UCSD-AML1 (cell line): ENCODE results near the gene TTC3.
"Not testable (repeated sequence)": the region's sequence is repeated elsewhere in the genome, so short reads cannot be mapped to it uniquely, and the experiment has no call there.

Experiments used
- DNase-seq: peaks from one replicate; lab custom pipeline; 2025; ENCODE audit not compliant: unreplicated experiment; lab: John Stamatoyannopoulos, UW

Gene TTC3, protein sequence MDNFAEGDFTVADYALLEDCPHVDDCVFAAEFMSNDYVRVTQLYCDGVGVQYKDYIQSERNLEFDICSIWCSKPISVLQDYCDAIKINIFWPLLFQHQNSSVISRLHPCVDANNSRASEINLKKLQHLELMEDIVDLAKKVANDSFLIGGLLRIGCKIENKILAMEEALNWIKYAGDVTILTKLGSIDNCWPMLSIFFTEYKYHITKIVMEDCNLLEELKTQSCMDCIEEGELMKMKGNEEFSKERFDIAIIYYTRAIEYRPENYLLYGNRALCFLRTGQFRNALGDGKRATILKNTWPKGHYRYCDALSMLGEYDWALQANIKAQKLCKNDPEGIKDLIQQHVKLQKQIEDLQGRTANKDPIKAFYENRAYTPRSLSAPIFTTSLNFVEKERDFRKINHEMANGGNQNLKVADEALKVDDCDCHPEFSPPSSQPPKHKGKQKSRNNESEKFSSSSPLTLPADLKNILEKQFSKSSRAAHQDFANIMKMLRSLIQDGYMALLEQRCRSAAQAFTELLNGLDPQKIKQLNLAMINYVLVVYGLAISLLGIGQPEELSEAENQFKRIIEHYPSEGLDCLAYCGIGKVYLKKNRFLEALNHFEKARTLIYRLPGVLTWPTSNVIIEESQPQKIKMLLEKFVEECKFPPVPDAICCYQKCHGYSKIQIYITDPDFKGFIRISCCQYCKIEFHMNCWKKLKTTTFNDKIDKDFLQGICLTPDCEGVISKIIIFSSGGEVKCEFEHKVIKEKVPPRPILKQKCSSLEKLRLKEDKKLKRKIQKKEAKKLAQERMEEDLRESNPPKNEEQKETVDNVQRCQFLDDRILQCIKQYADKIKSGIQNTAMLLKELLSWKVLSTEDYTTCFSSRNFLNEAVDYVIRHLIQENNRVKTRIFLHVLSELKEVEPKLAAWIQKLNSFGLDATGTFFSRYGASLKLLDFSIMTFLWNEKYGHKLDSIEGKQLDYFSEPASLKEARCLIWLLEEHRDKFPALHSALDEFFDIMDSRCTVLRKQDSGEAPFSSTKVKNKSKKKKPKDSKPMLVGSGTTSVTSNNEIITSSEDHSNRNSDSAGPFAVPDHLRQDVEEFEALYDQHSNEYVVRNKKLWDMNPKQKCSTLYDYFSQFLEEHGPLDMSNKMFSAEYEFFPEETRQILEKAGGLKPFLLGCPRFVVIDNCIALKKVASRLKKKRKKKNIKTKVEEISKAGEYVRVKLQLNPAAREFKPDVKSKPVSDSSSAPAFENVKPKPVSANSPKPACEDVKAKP (N-terminal part only)

DNA sequence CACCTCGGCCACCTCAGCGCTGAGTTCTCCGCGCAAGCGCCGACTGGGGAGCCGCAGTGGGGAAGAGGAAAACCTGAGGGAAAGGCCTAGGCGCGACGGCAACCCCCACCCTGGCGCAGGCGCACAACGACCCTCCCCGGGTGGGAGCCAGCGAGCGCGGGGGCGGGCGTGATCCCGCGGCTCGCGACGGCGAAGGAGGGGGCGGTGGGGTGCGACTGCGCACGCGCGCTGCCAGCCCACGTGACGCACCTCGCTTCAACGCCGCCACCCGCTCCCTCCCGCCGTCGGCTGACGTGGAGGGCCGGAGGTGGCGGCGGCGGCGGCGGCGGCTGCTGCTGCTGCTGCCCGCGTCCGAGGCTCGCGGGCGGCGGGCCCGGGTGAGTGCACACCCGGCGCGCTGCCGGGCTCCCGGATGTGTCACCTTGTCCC is at the start of gene TTC3, which contains the start of gene PIGP:
TTC3 (plus strand) TSS at position 267 of the 429 bp plus-strand sequence. CDS start 14,004 bp downstream, outside the sequence.
PIGP (minus strand) TSS at position 84 of the 429 bp plus-strand sequence. CDS start 556 bp downstream, outside the sequence.
- peak; percentile 98 for DNase-seq

DNA sequence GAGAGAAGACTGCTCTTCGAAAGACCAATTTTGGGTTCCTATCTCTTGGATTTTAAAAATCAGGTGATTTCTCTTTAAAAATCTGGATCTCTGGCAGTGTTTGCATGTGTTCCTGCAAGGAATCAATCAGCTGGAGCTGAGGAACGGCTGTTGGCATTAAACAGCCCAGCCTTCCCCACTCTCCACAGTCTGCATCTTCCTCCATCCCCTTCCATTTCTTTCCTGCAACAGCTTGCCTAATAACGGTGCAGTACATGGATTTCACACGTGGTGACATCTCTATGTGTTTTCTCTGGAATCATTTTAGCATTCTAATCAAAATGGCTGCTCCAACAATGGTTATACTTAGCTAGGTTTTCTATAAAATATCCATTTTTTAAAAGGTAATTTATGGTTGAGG is 46.6 kb upstream of the TTC3 start:
- DNase-seq: no peak

DNA sequence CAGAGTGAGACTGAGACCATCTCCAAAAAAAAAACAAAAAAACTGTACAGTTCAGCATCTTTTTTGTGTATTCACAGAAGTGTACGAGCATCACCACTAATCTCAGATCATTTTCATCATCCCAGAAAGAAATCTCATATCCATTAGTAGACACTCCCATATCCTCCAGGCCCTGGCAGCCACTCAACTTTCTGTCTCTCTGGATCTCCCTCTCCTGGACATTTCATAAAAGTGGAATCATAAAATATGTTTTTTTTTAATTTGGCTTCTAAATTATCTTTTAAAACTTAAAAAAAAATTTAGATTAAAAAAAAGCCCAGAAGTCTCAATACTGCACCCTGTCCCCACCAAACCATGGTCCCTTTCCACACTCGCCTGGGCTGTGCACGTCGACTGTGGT is 44.5 kb upstream of the TTC3 start:
- no peak for DNase-seq

DNA sequence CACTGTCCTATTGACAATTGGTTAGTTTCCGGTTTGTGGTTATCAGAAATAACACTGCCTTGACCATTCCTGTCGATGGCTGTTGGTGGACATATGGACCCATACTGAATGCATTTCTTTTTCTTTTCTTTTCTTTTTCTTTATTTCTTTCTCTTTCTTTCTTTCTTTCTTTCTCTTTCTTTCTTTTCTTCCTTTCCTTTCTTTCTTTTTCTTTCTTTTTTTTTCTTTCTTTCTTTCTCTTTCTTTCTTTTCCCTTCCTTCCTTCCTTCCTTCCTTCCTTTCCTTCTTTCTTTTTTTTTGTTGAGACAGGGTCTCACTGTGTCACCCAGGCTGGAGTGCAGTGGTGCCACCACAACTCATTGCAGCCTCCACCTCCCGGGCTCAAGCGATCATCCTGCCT is 42.2 kb upstream of the TTC3 start:
- DNase-seq: no peak

DNA sequence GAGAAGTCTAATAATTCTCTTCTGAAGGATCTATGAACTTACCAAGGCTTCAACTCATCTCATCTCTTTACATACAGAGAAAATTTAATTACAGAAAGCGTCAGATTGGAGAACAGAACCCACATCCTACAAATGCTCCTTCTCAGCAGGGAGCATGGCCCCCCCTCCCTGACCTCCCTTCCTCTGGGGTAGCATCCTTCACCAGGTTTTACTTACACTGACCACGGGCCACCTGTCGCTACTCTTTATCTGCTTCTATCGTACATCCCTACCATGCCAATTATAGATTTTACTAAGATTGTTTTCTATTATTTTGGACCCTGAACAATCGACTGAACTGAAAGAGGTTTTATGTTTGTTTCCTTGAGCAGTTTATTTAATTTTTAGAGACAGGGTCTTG is 40.8 kb upstream of the TTC3 start:
- DNase-seq: no peak

DNA sequence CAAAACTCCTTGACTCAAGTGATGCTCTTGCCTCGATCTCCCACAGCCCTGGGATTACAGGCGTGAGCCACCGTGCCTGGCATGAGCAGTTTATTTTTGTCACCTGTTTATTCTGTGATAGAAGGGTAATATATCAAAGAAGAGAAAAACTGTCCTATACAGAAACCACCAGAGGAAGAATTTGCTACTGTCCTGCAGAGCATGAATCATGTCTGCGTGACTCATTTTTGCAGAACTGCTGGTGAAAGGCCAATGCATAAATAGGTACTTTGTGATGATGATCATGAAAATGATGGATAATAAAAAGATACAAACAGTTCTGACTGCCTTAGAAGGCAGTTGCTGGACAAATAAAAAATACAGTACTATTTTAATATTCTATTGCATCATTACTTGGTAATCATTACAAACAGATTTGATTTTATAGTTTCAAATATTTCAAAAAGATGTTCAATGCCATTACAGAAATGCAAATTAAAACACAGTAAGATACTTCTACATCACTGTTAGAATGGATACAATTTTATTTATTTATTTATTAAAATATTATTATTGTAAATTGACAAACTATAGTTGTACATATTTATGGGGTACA is 40.1 kb upstream of the TTC3 start:
- DNase-seq: no peak

DNA sequence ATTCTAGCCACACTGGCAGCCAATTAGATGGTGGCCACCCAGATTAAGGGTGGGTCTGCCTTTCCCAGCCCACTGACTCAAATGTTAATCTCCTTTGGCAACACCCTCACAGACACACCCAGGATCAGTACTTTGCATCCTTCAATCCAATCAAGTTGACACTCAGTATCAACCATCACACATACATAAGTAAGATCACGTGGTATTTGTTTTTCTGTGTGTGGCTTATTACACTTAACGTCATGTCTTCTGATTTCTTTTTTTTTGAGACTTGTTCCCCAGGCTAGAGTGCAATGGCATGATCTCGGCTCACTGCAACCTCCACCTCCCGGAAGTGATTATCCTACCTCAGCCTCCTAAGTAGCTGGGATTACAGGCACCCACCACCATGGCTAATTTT is 38.7 kb upstream of the TTC3 start:
- not testable (repeated sequence) for DNase-seq

DNA sequence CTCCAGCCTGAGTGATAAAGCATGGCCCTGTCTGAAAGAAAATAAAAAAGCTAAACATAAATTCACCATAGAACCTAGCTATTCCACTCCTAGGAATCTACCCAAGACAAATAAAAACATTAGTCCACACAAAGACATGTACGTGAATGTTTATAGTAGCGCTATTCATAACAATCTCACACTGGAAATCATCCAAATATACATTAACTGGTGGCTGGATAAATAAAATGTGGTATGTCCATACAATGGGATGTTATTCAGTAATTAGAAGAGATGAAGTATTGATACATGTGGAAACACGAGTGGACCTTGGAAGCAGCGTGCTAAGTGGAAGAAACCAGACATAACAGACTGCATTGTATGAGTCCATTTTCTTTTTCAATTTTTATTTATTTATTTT is 36.9 kb upstream of the TTC3 start:
- DNase-seq: no peak

DNA sequence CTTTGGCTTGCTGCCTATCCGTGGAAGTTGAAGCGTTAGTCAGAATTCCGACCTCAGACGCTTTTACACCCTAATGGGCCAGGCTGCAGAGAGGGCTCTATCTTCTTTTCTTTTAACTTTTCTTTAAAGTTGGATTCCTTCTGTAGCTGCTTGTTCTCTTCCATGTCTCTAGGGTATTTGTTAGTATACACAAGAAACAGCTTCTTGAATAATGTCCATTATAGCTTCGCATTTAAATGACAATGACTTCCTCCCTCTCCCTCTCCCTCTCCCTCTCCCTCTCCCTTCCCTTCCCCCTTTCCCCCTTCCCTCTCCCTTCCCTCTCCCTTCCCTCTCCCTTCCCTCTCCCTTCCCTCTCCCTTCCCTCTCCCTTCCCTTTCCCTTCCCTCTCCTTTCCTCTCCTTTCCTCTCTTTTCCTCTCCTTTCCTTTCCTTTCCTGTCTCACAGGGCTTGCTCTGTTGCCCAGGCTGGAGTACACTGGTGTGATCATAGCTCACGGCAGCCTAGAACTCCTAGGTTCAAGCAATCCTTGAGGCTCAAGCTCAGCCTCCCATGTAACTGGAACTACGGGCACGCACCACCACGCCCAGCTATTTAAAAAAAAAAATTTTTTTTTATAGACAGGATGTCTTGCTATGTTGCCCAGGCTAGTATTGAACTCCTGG is 33.5 kb upstream of the TTC3 start:
- no peak for DNase-seq

DNA sequence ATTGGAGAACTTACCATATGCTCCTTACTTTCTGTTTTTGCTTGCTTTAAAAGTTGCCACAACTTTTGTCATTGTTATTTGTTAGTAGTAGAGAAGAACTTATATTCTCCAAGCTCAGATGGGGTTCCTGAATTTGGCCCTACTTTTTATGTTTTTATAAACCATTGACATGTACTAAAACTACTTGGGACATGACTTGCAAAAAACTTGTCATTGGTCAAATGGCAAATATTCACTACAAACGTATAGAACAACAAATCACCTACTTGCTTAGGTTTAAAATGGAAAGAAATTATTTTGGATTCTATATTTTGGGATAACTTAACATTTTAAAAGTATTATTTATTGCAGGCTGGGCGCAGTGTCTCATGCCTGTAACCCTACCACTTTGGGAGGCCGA is 32.8 kb upstream of the TTC3 start:
- DNase-seq: no peak

DNA sequence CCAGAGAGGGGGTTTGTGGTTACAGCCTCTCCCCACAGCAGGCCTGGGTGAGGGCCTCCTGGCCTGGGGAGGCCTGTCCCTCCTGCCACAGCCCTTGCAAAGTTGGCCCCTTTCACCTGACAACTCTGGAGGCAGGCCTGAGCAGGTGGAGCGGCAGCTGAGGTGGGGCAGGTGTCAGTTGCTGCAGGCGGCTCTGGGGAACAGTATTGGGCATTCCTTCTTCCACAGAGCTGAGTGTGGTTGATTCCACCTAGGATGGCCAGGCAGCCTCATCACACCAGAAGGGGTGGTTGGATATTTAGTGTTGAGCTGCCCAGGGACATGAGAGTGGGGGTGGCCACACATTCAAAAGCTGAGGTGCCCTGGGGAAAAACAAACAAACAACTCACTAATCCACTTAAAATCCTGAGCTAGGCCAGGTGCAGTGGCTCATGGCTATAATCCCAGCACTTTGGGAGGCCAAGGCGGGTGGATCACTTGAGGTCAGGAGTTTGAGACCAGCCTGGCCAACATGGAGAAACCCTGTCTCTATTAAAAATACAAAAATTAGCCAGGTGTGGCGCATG is 31.3 kb upstream of the TTC3 start:
- no peak for DNase-seq

DNA sequence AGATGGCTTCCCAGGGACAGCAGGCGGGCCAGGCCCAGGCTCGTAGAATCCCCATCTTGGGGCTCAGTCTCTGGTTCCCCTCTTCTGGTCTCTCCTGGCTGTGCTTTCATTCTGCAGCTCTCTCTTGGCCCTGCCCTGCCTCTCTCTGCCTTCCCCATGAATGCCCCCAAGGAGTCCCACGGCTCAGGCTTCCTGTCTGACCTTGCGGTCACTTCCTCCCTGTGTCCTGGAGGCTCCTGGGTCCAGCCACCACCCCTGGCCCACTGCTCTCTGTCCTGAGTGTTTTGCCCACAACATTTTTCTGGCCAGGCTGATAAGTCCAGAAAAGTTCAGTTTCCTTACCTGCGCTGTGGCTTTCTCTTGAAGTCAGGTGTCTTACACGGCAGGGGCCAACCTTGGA is 29.2 kb upstream of the TTC3 start:
- DNase-seq: no peak

DNA sequence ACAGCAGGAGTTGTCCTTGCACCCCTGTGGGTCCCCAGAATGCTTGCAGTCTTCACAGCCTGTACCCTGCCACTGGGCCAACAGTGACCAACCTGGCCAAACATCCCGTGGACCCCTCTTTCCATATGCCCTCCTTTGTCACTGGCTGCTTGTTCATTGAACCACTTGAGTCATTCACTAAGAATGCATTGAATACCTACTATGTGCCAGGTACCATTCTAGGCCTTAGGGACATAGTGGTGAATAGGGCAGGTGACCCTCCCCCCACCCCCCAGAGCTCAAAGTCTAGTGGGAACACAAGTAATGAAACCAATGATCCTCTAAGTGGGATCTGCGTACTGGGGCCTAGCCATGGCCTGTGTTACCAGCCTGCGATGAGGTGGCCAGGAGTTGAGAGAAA is 28.4 kb upstream of the TTC3 start:
- DNase-seq: no peak

DNA sequence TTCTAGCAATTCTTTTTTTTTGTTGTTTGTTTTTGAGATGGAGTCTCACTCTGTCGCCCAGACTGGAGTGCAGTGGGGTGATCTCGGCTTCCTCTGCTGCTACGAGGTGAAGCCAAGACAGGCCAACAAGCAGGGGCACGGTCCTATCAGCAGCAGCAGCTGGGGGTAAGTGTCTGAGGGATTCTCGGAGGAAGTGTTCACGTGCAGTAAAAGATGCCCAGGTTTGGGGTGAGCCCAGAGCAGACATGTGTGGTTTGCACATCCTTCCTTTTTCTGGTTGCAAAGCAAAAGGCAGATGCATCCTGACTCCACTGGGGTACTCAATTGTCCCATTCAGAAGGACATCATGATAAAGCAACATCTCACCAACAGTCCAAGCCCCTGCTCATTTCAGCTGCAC is 27.9 kb upstream of the TTC3 start:
- DNase-seq: no peak

DNA sequence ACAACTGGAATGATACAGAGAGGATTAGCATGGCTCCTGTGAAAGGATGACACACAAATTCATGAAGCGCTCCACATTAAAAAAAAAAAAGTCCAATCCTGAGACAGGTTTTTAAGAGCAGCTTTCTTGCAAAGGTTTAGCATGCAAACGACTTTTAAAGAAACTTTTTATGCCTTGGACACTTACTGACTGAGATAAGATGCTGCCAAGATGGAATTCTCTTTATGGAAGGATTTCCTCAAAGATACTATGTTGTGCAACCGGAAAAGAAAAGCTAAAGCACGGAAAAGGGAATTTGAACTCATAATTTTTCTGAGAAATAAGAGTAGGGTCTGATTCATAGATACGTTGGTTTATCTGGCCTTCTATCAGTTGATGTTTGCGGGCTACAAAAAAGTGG is 27.5 kb upstream of the TTC3 start:
- no peak for DNase-seq

DNA sequence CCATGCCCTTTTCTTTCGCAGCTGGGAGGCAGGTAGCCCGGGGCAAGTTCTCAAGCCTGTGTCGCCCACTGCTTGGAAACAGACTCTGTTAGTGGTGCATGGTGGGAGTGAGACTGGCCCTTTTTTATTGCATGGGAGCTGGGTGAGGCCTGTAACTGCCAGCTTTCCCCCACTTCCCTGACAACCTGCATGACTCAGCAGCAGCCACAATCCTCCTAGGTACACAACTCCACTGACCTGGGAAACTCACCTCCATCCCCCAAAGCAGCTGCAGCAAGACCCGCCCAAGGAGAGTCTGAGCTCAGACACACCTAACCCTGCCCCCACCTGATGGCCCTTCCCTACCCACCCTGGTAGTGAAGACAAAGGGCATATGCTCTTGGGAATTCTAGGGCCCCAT is 26.0 kb upstream of the TTC3 start:
- no peak for DNase-seq

DNA sequence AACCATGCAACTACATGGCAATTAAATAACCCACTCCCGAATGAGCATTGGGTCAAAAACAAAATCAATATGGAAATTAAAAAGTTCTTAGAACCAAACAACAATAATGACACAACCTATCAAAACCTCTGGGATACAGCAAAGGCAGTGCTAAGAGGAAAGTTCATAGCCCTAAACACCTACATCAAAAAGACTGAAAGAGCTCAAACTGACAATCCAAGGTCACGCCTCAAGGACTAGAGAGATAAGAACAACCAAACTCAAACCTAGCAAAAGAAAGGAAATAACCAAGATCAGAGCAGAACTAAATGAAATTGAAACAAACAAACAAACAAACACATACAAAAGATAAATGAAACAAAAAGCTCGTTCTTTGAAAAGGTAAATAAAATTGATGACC is 23.3 kb upstream of the TTC3 start:
- DNase-seq: not testable (repeated sequence)

DNA sequence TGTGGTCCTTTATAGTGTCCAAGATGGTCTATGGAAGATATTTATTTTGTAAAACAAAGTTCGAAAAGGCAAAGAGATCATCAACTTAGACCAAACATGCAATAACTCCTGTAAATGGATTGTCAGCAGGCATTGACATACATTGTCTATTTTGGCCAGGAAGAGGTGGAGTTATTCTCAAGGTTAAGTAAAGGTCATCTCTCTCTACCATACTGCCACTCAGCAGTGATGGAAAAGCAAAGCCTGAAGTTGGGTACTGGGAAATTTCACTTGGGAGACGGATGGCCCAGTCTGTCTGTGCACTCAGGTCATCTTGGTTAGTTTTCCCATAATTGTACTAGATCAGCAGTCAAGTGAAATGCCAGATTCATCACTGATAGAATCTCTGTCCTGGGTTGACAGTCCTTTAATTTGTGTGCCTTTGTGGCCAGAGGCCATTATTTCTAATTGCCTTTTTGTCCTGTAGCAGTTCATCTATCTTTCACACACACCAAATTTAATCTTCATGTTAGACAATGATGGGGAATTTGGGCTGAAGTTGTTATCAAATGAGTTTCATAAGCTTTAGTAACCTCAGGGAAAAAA is 17.7 kb upstream of the TTC3 start:
- DNase-seq: no peak

DNA sequence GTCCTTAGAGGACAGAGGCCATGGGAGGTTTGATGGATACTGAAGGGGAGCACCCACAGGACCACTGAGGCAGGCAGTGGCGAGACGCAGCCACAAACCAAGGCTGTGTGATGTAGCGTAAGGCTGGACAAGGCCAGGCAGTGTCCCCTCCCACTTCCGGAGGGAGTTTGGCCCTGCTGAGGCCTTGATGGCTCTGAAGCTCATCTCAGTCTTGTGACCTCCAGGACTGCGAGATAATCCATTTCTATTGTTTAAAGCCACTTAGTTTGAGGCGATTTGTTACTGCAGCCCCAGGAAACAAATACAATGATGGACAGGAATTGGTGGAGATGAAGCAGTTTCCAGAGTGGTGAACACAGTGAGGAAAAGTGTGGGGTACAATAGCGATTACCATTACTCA is 15.4 kb upstream of the TTC3 start:
- no peak for DNase-seq

DNA sequence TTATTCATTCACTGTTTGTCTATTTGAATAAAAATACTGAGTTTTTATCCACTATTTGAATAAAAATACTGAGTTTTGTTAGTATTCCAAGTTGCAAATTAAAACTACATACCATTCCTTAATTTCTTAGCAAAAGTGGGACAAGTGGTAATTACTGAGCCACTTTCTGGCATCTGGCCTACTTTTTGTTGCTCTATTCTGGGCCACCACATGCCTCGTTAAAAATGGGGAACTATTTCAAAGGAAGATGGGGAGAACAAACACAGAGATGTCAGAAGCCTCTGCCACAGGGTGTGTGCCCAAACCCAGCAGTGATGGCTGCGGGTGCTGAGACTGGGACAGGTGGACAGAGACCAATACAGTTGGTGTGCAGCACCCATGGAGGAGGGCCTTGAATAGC is 14.8 kb upstream of the TTC3 start:
- DNase-seq: no peak
